HFF-Myc (cell line): ENCODE measurements around the gene GP1BB.

Source experiments
- DNase-seq: peaks from one replicate; pipeline ENCODE4 v3.0.0-alpha.2; 2011; ENCODE audit warnings: low read depth; ENCODE audit errors: extremely low read depth
- H3K4me3 ChIP-seq: replicated peaks from 2 replicates; pipeline ENCODE4 v1.5.1; 2011; ENCODE audit warnings: low read depth, mild to moderate bottlenecking, control low read depth, low read length
- CTCF ChIP-seq: IDR thresholded peaks from 2 replicates; pipeline ENCODE4 v1.5.1; 2012; ENCODE audit warnings: mild to moderate bottlenecking, low read depth, low read length, control low read depth; ENCODE audit errors: missing control alignments

The GP1BB gene

GRCh38 chr22:19688301-19689290 lies 34.7 kb upstream of the GP1BB start:
- TF ChIP-seq CTCF: no peak
- DNase-seq: no peak

DNA sequence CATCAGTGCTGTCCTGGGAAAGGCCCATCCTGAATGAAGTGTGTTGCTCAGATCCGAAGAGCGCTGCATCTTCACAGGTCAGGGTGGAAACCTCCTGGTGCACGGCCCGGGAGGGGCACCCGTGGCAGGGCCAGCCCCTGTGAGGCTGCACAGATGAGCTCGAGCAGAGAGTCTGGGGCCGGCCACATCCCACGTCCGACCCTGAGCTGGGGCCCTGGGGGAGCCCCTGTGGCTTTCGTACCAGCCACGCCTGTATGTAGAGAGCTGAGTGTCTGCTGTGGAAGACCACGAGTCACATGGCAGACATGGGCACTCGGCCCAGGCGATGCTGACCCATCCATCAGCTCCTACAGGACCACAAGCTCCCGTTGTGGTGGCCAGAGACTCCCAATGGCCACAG lies 33.9 kb upstream of the GP1BB start:
- DNase-seq: no peak
- no peak overlapping the region for H3K4me3 ChIP-seq
- no peak for TF ChIP-seq CTCF

More at GRCh38 chr22:19688301-19689290, 34.7 kb upstream of the GP1BB start:
- no peak overlapping the region for H3K4me3 ChIP-seq

DNA sequence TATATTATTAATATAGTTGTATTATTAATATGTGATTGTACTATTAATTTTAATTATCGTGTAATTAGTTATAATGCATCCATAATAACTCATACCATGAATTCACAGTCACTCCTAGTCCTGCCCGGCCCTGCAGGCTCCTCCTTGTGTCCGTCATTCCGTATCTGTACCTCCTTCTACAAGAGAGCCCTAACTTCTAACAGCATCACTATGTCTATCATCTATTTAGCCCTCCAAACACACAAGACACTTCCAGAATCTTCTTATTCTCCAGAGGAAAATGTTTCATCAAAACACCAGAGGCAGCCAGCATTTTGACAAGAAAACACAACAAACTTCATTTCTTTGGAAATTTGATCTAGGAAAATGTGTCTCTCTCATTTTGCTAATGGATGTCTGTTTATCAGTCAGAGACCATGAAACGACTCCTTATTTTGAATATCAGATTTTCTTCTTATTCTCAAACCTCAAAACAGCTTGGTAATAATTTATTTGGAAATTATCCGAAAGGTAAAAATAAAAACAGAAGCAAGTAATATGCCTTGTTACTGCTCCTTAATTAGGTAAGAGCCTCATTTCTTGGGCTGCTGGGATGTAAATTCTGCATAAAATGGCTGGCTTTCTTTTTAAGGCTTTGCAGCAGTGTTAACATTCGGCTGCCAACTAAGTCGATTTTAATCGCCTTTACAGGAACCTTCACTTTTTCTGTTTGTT lies 32.2 kb upstream of the GP1BB start:
- no peak for TF ChIP-seq CTCF
- DNase-seq: no peak
- H3K4me3 ChIP-seq: no peak overlapping the region

GRCh38 chr22:19691721-19692341 lies 31.5 kb upstream of the GP1BB start:
- H3K4me3 ChIP-seq: no peak overlapping the region
- DNase-seq: no peak
- no peak for TF ChIP-seq CTCF

- H3K4me3 ChIP-seq: no peak overlapping the region
- DNase-seq: no peak
- TF ChIP-seq CTCF: no peak
Measured at GRCh38 chr22:19693581-19693980, 29.8 kb upstream of the GP1BB start.

DNA sequence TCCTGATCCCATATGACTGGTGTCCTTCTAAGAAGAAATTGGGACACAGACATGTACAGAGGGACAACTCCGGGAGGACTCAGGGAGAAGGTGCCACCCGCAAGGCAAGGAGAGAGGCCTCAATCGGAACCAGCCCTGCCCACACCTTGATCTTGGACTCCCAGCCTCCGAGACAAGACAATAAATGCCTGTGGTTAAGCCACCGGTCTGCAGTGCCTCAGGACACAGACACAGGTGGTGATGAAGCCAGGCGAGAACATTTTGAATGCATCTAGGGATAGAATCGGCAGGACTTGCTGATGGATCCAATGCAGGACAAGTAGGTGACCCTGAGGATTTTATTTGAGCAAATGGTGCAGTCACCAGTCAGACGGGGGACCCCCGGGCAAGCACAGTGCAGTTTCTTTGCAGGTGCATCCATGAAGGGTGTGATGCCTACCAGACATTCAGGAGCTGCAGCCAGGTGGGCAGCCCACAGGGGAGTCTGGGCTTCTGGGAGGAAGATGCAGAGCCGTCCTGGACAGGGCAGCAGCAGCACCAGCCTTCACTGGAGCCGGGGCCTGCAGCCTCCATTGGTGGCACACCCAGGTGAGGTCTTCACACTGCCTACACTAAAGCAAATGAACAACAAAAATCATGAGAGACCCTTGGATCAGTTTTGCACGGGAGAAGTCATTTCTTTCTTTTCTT lies 29.2 kb upstream of the GP1BB start:
- no peak for TF ChIP-seq CTCF
- no peak for DNase-seq
- H3K4me3 ChIP-seq: no peak overlapping the region
